Omental fat pad (tissue), 4 donors: ENCODE results near the gene HDAC9. TPM values are rescaled to one million over a fixed set of nuclear protein-coding genes. Genes with fewer than 3 reads are reported as not detected.
A peak's percentile ranks its signal among the peaks of the same experiment; 100 is the strongest.

ENCODE experiments used
- ATAC-seq: fragments of 150-250 bp; one replicate; pipeline ENCODE4 v1.9.1; 2016; ENCODE audit warnings: mild to moderate bottlenecking, moderate library complexity; ENCODE audit not compliant: low FRiP score
- DNase-seq: peaks from one replicate; pipeline ENCODE4 v3.0.0-alpha.2; 2019; ENCODE audit warnings: low spot score
- total RNA-seq, 4 donors: library from RNA; depleted of rRNA; stranded (reverse); fragments of >200 nt; gene quantifications; one replicate each; pipeline ENCODE4 v1.1.0, GENCODE V29; 2016
- TF ChIP-seq, protein P1 (sequence below), 3 donors: fragments of 450-650 bp; IDR thresholded peaks; one replicate each; pipeline ENCODE4 v1.5.1; 2016 to 2017; ENCODE audit warnings: antibody characterized with exemption in 3 of 3, mild to moderate bottlenecking in 3 of 3, moderate library complexity in 2 of 3

HDAC9 gene
- total RNA-seq, 4 donors from 2014 or later, result 15.6 to 51.5 (median 24.1) TPM

DNA sequence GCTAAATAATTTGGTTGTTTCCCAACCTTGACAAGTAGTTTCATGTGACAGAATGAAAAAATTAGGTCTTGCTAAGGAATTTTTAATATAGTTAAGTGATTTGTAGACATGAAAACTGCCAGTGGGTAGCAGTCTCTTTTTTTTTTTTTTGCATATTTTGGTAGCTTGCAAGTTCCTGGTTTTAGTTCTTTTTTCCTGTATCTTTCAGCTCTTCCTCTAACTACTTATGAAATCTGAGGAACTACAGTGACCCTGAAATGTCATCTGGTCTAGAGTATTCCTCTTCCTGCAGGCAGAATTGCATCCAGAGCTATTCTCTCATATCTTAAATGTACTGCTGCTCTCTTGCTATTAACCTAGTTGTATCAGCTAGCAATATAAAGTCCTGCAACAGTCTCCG is 160.4 kb downstream of the HDAC9 start:
- no peak for ATAC-seq
- TF ChIP-seq, protein P1, sequence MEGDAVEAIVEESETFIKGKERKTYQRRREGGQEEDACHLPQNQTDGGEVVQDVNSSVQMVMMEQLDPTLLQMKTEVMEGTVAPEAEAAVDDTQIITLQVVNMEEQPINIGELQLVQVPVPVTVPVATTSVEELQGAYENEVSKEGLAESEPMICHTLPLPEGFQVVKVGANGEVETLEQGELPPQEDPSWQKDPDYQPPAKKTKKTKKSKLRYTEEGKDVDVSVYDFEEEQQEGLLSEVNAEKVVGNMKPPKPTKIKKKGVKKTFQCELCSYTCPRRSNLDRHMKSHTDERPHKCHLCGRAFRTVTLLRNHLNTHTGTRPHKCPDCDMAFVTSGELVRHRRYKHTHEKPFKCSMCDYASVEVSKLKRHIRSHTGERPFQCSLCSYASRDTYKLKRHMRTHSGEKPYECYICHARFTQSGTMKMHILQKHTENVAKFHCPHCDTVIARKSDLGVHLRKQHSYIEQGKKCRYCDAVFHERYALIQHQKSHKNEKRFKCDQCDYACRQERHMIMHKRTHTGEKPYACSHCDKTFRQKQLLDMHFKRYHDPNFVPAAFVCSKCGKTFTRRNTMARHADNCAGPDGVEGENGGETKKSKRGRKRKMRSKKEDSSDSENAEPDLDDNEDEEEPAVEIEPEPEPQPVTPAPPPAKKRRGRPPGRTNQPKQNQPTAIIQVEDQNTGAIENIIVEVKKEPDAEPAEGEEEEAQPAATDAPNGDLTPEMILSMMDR (IDR thresholded peaks at IDR 0.05), result no peak
- no peak for DNase-seq

- TF ChIP-seq, protein P1 (IDR thresholded peaks at IDR 0.05), result no peak
- ATAC-seq (no peak), DNase-seq (no peak)
Observed at GRCh38 chr7:18656362-18656761, 160.8 kb downstream of the HDAC9 start.

- DNase-seq, result no peak
- no peak for ATAC-seq
- TF ChIP-seq, protein P1 (IDR thresholded peaks at IDR 0.05), result no peak
Observed at GRCh38 chr7:18659746-18660145, 164.2 kb downstream of the HDAC9 start.

- no peak for ATAC-seq
- TF ChIP-seq, protein P1 (IDR thresholded peaks at IDR 0.05), result no peak
Observed at GRCh38 chr7:18663321-18663720, 167.8 kb downstream of the HDAC9 start.

GRCh38 chr7:18666107-18666728 is 170.7 kb downstream of the HDAC9 start:
- TF ChIP-seq, protein P1 (IDR thresholded peaks at IDR 0.05), result peak in 1 of 3 donors; percentile 24
- ATAC-seq (peak; percentile 57), DNase-seq (peak; percentile 61)

More at GRCh38 chr7:18663321-18663720, 167.8 kb downstream of the HDAC9 start:
- DNase-seq, result no peak

DNA sequence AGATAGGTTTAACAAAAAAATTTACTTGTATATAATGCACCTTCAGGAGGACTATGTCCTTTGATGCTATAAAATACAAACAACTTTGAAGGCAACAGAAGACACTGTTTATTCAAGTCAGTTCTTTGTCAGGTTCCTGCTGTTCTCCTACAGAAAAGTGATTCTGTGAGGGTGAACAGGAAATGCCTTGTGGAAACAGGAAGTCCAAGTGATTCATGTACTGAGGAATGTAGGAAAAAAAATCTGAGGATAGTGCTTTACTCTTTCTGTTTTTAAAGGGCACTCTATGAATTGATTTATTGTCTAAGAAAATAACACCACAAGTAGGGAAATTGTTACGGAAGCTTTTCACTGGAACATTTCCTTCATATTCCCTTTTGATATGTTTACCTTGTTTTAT is 171.9 kb downstream of the HDAC9 start:
- TF ChIP-seq, protein P1 (IDR thresholded peaks at IDR 0.05), result no peak
- no peak for DNase-seq
- ATAC-seq, result no peak

DNA sequence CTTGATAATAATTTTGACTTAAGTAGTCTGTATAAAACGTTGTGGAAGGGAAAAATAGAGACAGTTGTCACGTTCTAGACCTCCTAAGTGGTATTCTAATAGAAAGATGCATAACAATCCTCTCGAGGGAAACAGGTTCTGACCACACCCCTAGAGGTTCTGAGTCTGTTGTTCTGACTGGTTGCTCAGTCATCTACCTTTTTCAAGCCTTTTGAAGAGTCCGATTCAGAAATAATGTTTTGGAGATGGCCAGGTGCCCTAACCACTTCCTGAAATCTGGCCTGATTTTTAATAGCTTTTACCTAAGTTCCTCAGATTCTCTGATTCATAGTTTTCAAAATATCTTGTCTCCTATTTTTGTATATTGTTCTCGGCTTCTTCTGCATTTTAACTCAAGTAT is 175.6 kb downstream of the HDAC9 start:
- no peak for ATAC-seq
- TF ChIP-seq, protein P1 (IDR thresholded peaks at IDR 0.05), result no peak
- DNase-seq, result no peak
